GM10266 (cell line): ENCODE data around the gene MAGEA8.

Source experiments
- DNase-seq: peaks from one replicate; pipeline ENCODE4 v3.0.0; 2012; ENCODE audit errors: extremely low spot score
- TF ChIP-seq, protein P1 (sequence below): IDR thresholded peaks from 2 replicates; pipeline ENCODE4 v1.5.1; 2012; ENCODE audit warnings: mild to moderate bottlenecking, low read depth; ENCODE audit not compliant: control insufficient read depth, insufficient read depth; ENCODE audit errors: missing control alignments

The MAGEA8 gene

DNA sequence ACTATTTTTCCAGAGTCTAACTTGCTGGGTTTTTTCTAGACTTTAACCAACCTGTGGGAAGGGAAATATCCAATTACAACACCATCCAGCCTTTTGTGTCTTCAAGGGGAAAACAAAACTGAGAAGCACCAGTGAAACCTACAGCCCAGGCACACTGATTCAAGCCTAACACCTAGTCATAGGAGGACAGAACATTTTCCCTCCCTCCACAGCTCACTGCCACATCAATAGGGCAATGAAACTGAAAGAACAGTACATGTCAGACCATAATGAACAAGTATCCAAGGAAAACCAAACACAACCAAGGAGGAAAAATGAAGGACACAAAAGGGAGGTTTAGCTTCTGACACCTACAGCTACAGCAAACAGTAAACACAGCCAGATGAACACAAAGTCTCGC, 17.6 kb downstream of the MAGEA8 start:
- no peak for DNase-seq
- TF ChIP-seq, protein P1, sequence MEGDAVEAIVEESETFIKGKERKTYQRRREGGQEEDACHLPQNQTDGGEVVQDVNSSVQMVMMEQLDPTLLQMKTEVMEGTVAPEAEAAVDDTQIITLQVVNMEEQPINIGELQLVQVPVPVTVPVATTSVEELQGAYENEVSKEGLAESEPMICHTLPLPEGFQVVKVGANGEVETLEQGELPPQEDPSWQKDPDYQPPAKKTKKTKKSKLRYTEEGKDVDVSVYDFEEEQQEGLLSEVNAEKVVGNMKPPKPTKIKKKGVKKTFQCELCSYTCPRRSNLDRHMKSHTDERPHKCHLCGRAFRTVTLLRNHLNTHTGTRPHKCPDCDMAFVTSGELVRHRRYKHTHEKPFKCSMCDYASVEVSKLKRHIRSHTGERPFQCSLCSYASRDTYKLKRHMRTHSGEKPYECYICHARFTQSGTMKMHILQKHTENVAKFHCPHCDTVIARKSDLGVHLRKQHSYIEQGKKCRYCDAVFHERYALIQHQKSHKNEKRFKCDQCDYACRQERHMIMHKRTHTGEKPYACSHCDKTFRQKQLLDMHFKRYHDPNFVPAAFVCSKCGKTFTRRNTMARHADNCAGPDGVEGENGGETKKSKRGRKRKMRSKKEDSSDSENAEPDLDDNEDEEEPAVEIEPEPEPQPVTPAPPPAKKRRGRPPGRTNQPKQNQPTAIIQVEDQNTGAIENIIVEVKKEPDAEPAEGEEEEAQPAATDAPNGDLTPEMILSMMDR = no peak

DNA sequence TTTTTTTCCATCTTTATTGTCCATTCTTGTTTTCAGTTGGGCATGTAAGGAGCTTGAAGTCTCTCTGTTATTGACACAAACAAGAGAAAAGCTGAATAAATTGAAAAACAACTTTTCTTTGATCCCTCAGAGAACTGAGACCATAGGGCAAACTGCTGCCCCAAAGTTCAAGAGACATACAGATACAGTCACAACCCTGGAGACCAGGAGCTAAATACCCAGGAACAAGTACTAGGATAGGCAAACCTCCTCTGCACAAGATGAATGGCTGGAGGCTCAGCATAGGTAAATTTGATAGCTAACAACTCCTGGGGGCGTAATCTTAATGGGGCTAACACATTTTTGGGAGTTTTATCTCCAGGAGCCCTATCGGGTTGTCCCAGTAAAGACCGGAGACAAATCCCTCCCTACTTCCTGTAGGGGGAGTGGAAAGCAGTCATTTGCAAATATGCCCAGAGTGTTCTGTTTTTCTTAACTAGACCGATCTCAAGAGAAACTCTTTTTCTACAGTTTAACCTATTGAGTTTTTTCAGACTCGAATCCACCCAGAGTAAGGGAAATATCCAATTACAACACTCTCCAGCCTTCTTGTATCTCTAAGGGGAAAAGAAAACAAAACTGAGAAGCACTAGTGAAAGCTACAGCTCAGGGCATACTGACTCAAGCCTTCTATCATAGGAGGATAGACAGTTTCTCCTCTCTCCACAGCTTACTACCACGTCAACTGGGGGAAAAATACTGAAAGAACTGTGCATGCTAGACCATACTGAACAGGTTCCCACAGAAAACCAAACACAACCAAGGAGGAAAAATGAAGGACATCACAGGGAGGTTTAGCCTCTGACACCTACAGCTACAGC, 23.1 kb downstream of the MAGEA8 start:
- no peak for DNase-seq
- TF ChIP-seq, protein P1 = no peak

DNA sequence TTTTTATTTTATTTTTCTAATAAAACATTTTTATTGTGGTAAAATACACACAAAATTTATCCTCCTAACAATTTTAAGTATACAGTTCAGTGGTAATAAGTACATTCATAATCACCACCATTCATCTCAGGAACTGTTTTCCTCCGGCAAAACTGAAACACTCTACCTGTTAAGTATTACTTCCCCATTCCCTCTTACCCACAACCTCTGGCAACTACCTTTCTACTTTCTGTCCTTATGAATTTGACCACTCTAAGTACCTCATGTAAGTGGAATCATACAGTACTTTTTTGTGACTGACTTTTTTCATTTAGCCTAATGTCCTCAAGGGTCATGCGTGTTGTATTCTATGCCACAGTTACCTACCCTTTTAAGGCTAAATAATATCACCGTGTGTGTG, 27.3 kb downstream of the MAGEA8 start:
- TF ChIP-seq, protein P1 = no peak

DNA sequence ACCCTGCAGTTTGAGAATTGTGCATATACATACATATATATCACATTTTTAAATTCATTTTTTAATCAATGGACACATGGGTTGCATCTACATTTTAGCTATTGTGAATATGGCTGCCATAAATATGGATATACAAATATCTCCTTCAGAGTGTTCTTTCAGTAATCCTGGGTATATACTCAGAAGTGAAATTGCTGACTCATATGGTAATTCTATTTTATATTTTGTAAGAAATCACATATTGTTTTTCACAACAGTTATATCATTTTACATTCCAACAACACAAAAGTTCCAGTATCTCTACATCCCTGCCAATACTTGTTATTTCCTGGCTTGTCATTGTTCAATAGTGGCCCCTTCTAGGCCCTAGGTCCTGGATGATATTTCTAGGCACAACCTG, 27.7 kb downstream of the MAGEA8 start:
- TF ChIP-seq, protein P1 = no peak

More for the DNA sequence above, 27.3 kb downstream of the MAGEA8 start:
- DNase-seq = no peak

DNA sequence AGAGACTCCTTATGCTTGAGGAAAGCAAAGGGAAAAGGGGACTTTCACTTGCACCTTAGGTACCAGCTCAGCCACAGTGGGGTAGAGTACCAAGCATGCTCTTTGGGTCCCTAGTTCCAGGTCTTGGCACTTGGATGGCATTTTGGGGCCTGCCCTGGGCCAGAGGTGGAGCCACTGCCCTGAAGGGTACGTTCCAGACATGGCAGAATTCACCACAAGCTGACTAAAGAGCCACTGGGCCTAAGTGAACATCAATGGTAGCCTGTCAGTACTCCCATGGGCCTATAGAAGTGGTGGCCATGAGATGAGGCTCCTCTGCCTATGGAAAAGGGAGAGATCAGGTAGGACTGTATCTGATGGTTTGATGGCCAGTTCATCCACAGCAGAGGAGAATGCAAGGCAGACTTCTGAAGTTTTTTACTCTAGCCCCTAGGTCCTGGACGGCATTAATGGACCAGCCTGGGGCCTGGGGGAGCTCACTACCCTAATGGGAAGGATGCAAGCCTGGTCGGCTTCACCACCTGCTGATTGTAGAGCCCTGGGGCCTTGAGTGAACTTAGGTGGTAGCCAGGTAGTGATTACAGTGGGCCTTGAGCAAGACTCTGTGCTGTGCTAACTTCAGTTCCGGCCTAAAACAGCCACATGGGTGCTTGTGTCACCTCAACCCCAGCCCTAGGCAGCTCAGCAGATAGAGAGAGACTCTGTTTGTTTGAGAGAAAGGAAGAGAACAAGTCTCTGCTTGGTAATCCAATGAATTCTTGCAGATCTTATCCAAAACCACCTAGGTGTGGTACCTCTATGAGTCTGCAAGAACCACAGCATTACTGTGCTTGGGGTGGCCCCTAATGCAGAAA, 28.6 kb downstream of the MAGEA8 start:
- TF ChIP-seq, protein P1 = no peak
- DNase-seq = no peak

More for the DNA sequence above, 27.7 kb downstream of the MAGEA8 start:
- no peak for DNase-seq

DNA sequence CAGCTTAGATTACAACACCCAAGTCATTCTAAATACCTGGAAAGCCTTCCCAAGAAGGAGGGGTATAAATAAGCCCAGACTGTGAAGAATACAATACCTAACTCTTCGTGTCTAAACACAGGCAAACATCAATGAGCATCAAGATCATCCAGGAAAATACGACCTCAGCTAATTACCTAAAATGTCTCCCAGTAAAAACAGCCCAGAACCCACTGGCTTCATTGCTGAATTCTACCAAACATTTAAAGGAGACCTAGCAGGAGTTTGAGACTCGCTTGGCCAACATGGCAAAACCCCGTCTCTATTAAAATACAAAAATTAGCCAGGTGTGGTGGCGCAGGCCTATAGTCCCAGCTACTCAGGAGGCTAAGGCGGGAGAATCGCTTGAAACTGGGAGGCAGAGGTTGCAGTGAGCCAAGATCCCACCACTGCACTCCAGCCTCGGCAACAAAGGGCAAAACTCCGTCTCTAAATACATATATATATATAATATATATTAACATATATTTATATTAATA, 29.3 kb downstream of the MAGEA8 start:
- TF ChIP-seq, protein P1 = no peak
- no peak for DNase-seq
